Lung (tissue), 12 donors: ENCODE data around the gene GALT. TPM values are rescaled to one million over a fixed set of nuclear protein-coding genes. Genes with fewer than 3 reads are reported as not detected.

ENCODE experiments used
- ATAC-seq: fragments of 200-7000 bp; cut with Tn5 transposase; one replicate; pipeline ENCODE4 v1.9.1; 2020; ENCODE audit warnings: moderate number of reproducible peaks; ENCODE audit not compliant: insufficient read depth, low FRiP score
- DNase-seq, 3 donors: peaks; one replicate each; pipeline ENCODE4 v3.0.0-alpha.2; 2013 to 2017
- H3K27ac ChIP-seq, 2 donors: one replicate each; pipeline ENCODE4 v1.5.1; 2013; ENCODE audit warnings: mild to moderate bottlenecking in 2 of 2, moderate library complexity in 2 of 2, control low read depth in 1 of 2, inconsistent platforms in 1 of 2, low read depth in 1 of 2, low read length in 1 of 2
- H3K27me3 ChIP-seq, 3 donors: one replicate each; pipeline ENCODE4 v1.5.1; 2013; ENCODE audit warnings: low read length in 2 of 3; ENCODE audit not compliant: control insufficient read depth in 3 of 3, insufficient read depth in 3 of 3
- H3K36me3 ChIP-seq, 4 donors: one replicate each; pipeline ENCODE4 v1.5.1; 2013; ENCODE audit warnings: low read length in 4 of 4, mild to moderate bottlenecking in 1 of 4, moderate library complexity in 1 of 4; ENCODE audit not compliant: control insufficient read depth in 4 of 4, insufficient read depth in 4 of 4
- H3K4me1 ChIP-seq, 5 donors: one replicate each; pipeline ENCODE4 v1.5.1; 2013; ENCODE audit warnings: low read length in 5 of 5, mild to moderate bottlenecking in 2 of 5, moderate library complexity in 1 of 5; ENCODE audit not compliant: control insufficient read depth in 5 of 5, insufficient read depth in 5 of 5
- H3K4me3 ChIP-seq: one replicate; pipeline ENCODE4 v1.5.1; 2013; ENCODE audit warnings: mild to moderate bottlenecking, control low read depth, moderate library complexity
- H3K9ac ChIP-seq, 2 donors: one replicate each; pipeline ENCODE4 v1.5.1; 2013; ENCODE audit warnings: low read length in 2 of 2, control low read depth in 1 of 2; ENCODE audit not compliant: insufficient read depth in 1 of 2
- H3K9me3 ChIP-seq, 4 donors: one replicate each; pipeline ENCODE4 v1.5.1; 2013; ENCODE audit warnings: low read length in 3 of 4, mild to moderate bottlenecking in 1 of 4, moderate library complexity in 1 of 4; ENCODE audit not compliant: control insufficient read depth in 4 of 4, insufficient read depth in 3 of 4
- CTCF ChIP-seq: IDR thresholded peaks from 2 replicates; pipeline ENCODE4 v1.5.1; 2012; ENCODE audit warnings: mild to moderate bottlenecking; ENCODE audit errors: control extremely low read depth, extremely low read depth
- WGBS, 2 donors: extraction: QIAGEN DNeasy Blood & Tissue Kit; methylation state at CpG; one replicate each; pipeline ENCODE4 v1.1.7; 2013; 5-methylcytosine and 5-hydroxymethylcytosine counted together
- polyA plus RNA-seq, 2 donors: library from polyadenylated mRNA; stranded (reverse); fragments of 200-250 nt; gene quantifications; one replicate each; pipeline ENCODE4 v1.2.1, GENCODE V29; 2013
- total RNA-seq, 2 donors: library from RNA; depleted of rRNA in 1 of 2; stranded (reverse); fragments of >200 nt in 1 of 2; gene quantifications; one replicate each; pipeline ENCODE4 v1.2.1, GENCODE V29; 2014 to 2021
- donor health status: control.
- donor health status: control.
- donor health status: Bipolar disorder and iron deficiency.
- donor health status: healthy.
- donor health status: DM: yes; HTN: yes; CAD: no.

Gene GALT
- total and polyA plus RNA-seq, 4 donors, result 23.9 to 53.0 (median 41.4) TPM

GRCh38 chr9:34633166-34633565, 13.3 kb upstream of the GALT start:
- no peak for DNase-seq
- Histone ChIP-seq H3K36me3 (peaks cover 0 to 8% (median 5%) of the 10 kb centered on the region in 4 donors), H3K9me3 (no peaks in the 10 kb centered on the region), H3K27me3 (peaks cover 0 to 35% (median 28%) of the 10 kb centered on the region in 3 donors), H3K9ac (no peak overlapping the region), H3K27ac (no peak overlapping the region), H3K4me3 (no peak overlapping the region), H3K4me1 (peaks cover 0 to 18% (median 8%) of the 10 kb centered on the region in 5 donors)
- 72% methylated on average over 5 of the region's 5 CpGs for WGBS, 2 donors
- TF ChIP-seq CTCF, result no peak
- no peak for ATAC-seq

GRCh38 chr9:34633851-34634550, 12.5 kb upstream of the GALT start:
- H3K4me3 ChIP-seq, result no peak overlapping the region
- no peak overlapping the region for H3K9ac ChIP-seq
- WGBS, 2 donors, result 24 to 26% methylated on average over 3 of the region's 3 CpGs
- TF ChIP-seq CTCF, result peak; percentile 79
- H3K9me3 ChIP-seq, result no peaks in the 10 kb centered on the region
- H3K4me1 ChIP-seq, result peaks cover 0 to 19% (median 7%) of the 10 kb centered on the region in 5 donors
- ATAC-seq, result no peak
- H3K27ac ChIP-seq, result no peak overlapping the region
- peaks cover 0 to 8% (median 5%) of the 10 kb centered on the region in 4 donors for H3K36me3 ChIP-seq
- peaks cover 0 to 30% (median 24%) of the 10 kb centered on the region in 3 donors for H3K27me3 ChIP-seq
- DNase-seq, result peak; percentile 69 to 75 (median 74)

- Histone ChIP-seq H3K27ac (no peak overlapping the region), H3K9ac (no peak overlapping the region), H3K36me3 (peaks cover 0 to 8% (median 5%) of the 10 kb centered on the region in 4 donors), H3K4me1 (peaks cover 0 to 19% (median 7%) of the 10 kb centered on the region in 5 donors), H3K4me3 (no peak overlapping the region), H3K27me3 (peaks cover 0 to 23% (median 17%) of the 10 kb centered on the region in 3 donors), H3K9me3 (no peaks in the 10 kb centered on the region)
- 81 to 87% methylated on average over 3 of the region's 3 CpGs for WGBS, 2 donors
- no peak for TF ChIP-seq CTCF
- DNase-seq (no peak), ATAC-seq (no peak)
Observed at GRCh38 chr9:34634551-34635248, 11.8 kb upstream of the GALT start.
